GDM1 (cell line): ENCODE data around the gene MSI2.
A peak's percentile ranks its signal among the peaks of the same experiment; 100 is the strongest.

Source experiments
- DNase-seq: peaks from one replicate; lab custom pipeline; 2025; lab: John Stamatoyannopoulos, UW

The MSI2 gene

GRCh38 chr17:57638284-57638683, 382.0 kb downstream of the MSI2 start:
- DNase-seq, result no peak

GRCh38 chr17:57639381-57639780, 383.1 kb downstream of the MSI2 start:
- no peak for DNase-seq

DNA sequence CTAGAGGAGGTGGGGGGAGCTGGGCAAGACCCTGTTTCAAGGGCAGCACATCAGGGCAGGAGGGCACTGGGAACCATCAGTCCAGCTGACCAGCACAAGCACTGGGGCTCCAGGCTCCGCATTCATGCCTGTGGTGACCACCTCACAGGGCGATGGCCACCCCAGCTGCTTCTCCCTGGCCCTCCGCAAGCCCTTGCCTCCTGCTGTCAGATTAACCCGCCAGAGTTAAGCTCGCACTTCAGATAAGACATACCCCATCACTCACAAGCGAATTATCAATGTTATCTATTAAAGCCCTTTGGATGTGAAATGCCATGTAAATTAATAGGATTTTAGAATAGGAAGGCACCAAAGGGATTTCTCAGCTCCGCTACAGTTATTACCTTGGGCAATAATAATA, 383.8 kb downstream of the MSI2 start:
- no peak for DNase-seq

- DNase-seq, result no peak
Measured at GRCh38 chr17:57641761-57642160, 385.4 kb downstream of the MSI2 start.

DNA sequence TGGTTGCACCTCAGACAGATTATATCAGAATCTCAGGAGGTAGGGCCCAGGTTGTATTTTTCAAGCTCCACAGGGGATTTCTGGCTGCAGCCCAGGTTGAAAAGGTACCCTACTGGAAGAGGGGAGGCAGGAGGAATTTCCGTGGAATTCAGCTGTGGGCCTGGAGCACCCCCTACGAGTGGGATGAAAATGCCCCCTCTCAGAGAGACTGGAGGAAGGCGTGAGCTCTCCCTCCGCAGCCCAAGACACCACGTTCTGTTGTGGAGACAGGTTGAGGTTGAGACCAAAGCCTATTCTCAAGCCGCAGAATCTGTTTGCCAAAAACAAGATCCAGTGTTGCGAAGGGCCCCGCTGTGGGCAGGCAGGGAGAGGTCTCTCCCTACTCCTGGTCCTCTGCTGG, 386.7 kb downstream of the MSI2 start:
- DNase-seq, result no peak

DNA sequence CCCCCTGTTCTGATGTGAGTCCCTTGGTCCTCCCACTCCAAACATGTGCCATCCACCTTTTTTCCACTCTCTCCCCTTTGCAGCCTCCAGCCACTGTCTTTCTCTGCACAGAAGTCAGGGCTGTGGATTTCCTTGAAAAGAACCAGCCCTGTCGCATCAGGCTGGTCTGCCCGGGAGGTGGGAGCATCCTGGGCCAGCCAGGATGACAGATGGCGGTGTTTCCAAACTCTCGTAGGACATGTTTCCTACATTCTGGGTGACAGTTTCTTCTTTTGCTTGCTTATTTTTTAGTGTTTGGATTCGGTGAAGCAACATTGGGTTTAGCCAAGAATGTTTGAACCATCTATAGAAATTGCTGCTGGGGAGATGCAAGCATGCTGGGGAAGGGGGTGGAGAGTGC, 388.0 kb downstream of the MSI2 start:
- DNase-seq, result no peak

DNA sequence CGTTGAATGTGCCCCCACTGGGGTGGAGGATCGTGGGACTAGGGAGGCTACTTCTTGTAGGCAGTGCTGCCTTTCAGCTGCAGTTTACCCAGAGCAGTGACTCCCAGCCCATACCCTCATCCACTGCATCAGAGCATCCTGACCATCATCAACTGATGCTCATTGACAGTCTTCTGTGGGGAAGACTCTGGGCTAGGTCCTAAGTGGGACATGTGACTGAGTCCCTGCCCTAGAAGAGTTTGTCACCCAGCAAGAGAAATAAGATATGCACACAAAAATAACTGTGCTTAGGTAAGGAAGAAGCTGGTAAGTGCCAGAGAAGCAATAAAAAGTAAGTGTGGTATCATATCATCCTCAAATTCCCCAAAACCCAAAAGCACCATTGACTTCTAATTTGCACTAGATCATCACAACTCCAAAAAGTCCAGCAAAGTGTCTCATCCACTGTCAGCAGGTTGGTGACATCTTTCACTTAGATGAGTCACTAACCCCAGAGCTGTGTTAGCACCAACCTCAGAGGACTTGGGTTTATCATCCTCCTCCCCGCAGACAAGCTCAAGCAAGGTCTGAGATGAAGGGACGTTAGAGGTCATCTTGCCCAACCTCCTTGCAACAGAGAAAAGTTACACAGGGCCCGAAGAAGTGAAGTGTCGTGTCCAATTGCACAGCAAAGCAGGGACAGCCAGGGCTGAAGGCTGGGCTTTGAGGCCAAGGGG, 389.8 kb downstream of the MSI2 start:
- DNase-seq, result no peak

GRCh38 chr17:57648720-57649119, 392.4 kb downstream of the MSI2 start:
- no peak for DNase-seq

DNA sequence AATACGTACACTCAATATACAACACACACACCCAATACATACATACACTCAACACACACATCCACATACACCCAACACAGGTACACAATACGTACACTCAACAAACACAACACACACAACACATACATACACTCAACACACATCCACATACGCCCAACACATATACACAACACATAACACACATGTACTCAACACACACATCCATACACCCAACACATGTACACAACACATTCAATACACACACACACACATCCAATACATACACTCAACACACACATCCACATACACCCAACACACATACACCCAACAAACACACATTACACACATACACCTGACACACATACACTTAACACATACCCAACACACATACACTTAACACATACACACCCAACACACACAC, 392.9 kb downstream of the MSI2 start:
- no peak for DNase-seq

GRCh38 chr17:57649731-57650484, 393.6 kb downstream of the MSI2 start:
- DNase-seq, result no peak

GRCh38 chr17:57650548-57650947, 394.2 kb downstream of the MSI2 start:
- DNase-seq, result no peak

GRCh38 chr17:57651451-57651850, 395.1 kb downstream of the MSI2 start:
- DNase-seq, result no peak

GRCh38 chr17:57651996-57652395, 395.7 kb downstream of the MSI2 start:
- no peak for DNase-seq

- DNase-seq, result no peak
Measured at GRCh38 chr17:57652811-57653210, 396.5 kb downstream of the MSI2 start.

DNA sequence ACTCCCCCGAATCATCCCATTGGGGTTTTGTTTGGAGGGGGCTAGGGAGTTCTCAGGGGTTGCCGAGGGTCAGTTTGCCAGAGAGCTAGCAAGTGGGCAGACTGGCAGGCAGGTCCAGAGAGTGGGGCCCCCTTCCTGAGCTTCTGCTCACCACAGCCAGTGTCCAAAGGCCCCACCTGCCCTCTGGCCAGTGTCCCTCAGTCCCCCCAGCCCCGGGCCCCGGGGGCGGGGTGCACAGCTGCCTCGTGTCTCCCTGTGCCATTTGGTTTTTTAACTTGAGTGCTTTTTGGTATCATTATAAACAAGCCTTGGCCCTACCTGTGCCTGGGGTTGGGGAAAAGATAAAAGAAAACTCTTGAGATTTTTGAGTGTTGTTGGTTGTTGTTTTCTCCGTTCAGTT, 397.0 kb downstream of the MSI2 start:
- no peak for DNase-seq

- no peak for DNase-seq
Measured at GRCh38 chr17:57654040-57654775, 397.9 kb downstream of the MSI2 start.

GRCh38 chr17:57655553-57655952, 399.2 kb downstream of the MSI2 start:
- no peak for DNase-seq

GRCh38 chr17:57657211-57657610, 400.9 kb downstream of the MSI2 start:
- no peak for DNase-seq

GRCh38 chr17:57662041-57662440, 405.7 kb downstream of the MSI2 start:
- no peak for DNase-seq

- peak; percentile 9 for DNase-seq
Measured at GRCh38 chr17:57662644-57663308, 406.5 kb downstream of the MSI2 start.

- no peak for DNase-seq
Measured at GRCh38 chr17:57663326-57664070, 407.2 kb downstream of the MSI2 start.

DNA sequence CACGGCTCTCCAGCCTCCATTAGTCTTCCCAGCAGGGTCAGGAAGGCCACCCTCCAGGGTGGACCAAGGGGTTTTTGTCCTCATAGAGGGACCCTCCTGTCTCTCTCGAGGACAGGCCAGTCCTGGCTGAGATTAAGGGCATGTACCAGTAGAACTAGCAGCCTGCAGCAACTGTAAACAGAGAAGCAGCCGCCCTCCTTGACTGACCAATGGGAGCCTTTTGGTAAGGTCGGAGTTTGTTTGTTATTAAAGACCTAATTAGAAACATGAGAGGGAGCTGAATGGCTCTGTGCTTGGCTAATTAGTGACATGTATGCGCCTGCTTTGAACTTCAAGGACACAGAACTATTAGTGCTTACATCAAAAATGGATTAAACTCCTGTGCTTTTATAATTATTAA, 408.8 kb downstream of the MSI2 start:
- DNase-seq, result no peak
